IMR-90 (cell line): ENCODE measurements around the gene MTA1. TPM values are rescaled to one million over a fixed set of nuclear protein-coding genes. Genes with fewer than 3 reads are reported as not detected.

Source experiments
- ATAC-seq: fragments of 200-7000 bp; cut with Tn5 transposase; 2 replicates; pipeline ENCODE4 v1.9.1; 2020; ENCODE audit warnings: low read depth, mild to moderate bottlenecking, moderate library complexity
- BruUV-seq: library from RNA; stranded (reverse); fragments of 400-500 nt; replicated peaks from 2 replicates; lab custom pipeline; 2021; lab: Mats Ljungman, UMichigan
- CTCF ChIA-PET: fragments of 300-600 bp; formaldehyde crosslinking; extraction: SDS; loops from one replicate; lab custom pipeline; 2021; ENCODE audit warnings: antibody characterized with exemption; lab: Yijun Ruan, JAX
- POLR2A ChIA-PET: fragments of 300-600 bp; sonication (Branson Sonifier 250); formaldehyde crosslinking; loops from one replicate; lab custom pipeline; 2022; ENCODE audit warnings: antibody characterized with exemption; ENCODE audit not compliant: unreplicated experiment; lab: Charles Lee
- DNase-seq: peaks from one replicate; pipeline ENCODE4 v3.0.0; 2013
- H2AFZ ChIP-seq: replicated peaks from 2 replicates; pipeline ENCODE3; 2013; ENCODE audit warnings: low read length, mild to moderate bottlenecking; ENCODE audit not compliant: poor library complexity
- H2AK5ac ChIP-seq: 2 replicates; pipeline ENCODE4 v1.6.1; 2013; ENCODE audit warnings: low read depth, low read length, inconsistent platforms
- H2AK9ac ChIP-seq: replicated peaks from 2 replicates; pipeline ENCODE3; 2013; ENCODE audit warnings: mild to moderate bottlenecking, low read depth, low read length, moderate library complexity; ENCODE audit not compliant: poor library complexity
- H2BK120ac ChIP-seq: 2 replicates; pipeline ENCODE4 v1.6.1; 2013; ENCODE audit warnings: low read depth, low read length, inconsistent platforms
- H2BK15ac ChIP-seq: 3 replicates; pipeline ENCODE4 v1.6.1; 2013; ENCODE audit warnings: low read depth, low read length, inconsistent platforms
- H2BK20ac ChIP-seq: 2 replicates; pipeline ENCODE4 v1.6.1; 2013; ENCODE audit warnings: low read depth, mild to moderate bottlenecking, inconsistent platforms, low read length, moderate library complexity
- H2BK5ac ChIP-seq: 2 replicates; pipeline ENCODE4 v1.6.1; 2013; ENCODE audit warnings: mild to moderate bottlenecking, low read depth, low read length, inconsistent platforms; ENCODE audit not compliant: poor library complexity, severe bottlenecking
- H3K14ac ChIP-seq: replicated peaks from 2 replicates; pipeline ENCODE4 v1.6.1; 2013; ENCODE audit warnings: low read depth, low read length, inconsistent platforms
- H3K18ac ChIP-seq: 2 replicates; pipeline ENCODE4 v1.6.1; 2013; ENCODE audit warnings: low read depth, low read length, control low read depth
- H3K23ac ChIP-seq: 2 replicates; pipeline ENCODE4 v1.6.1; 2013; ENCODE audit warnings: low read depth, low read length, inconsistent platforms
- H3K27ac ChIP-seq: 2 replicates; pipeline ENCODE4 v1.5.1; 2013; ENCODE audit warnings: mild to moderate bottlenecking, control low read depth, low read length; ENCODE audit not compliant: insufficient read depth
- H3K27me3 ChIP-seq: 2 replicates; pipeline ENCODE4 v1.6.1; 2013; ENCODE audit warnings: low read length; ENCODE audit not compliant: control insufficient read depth, insufficient read depth
- H3K36me3 ChIP-seq: 2 replicates; pipeline ENCODE4 v1.6.1; 2013; ENCODE audit warnings: low read length, mixed read lengths; ENCODE audit not compliant: control insufficient read depth, insufficient read depth
- H3K4ac ChIP-seq: 2 replicates; pipeline ENCODE4 v1.6.1; 2013; ENCODE audit warnings: low read depth, low read length, inconsistent platforms
- H3K4me1 ChIP-seq: 2 replicates; pipeline ENCODE4 v1.6.1; 2013; ENCODE audit warnings: low read length, mixed read lengths; ENCODE audit not compliant: control insufficient read depth, insufficient read depth
- H3K4me2 ChIP-seq: 2 replicates; pipeline ENCODE4 v1.6.1; 2013; ENCODE audit warnings: low read depth, mild to moderate bottlenecking, control low read depth, low read length, moderate library complexity
- H3K4me3 ChIP-seq: 2 replicates; pipeline ENCODE4 v1.5.1; 2013; ENCODE audit warnings: low read depth, mild to moderate bottlenecking, control low read depth, low read length, moderate library complexity; ENCODE audit not compliant: insufficient read depth
- H3K56ac ChIP-seq: 2 replicates; pipeline ENCODE4 v1.6.1; 2013; ENCODE audit warnings: low read length, inconsistent platforms; ENCODE audit not compliant: insufficient read depth; ENCODE audit errors: extremely low read depth
- H3K79me1 ChIP-seq, 2 experiments: 2 replicates each; pipeline ENCODE4 v1.6.1; 2013; ENCODE audit warnings: low read length in 2 of 2, inconsistent platforms in 1 of 2, low read depth in 1 of 2
- H3K9ac ChIP-seq: 2 replicates; pipeline ENCODE4 v1.6.1; 2013; ENCODE audit warnings: low read depth, low read length, control low read depth
- H3K9me1 ChIP-seq: 2 replicates; pipeline ENCODE4 v1.6.1; 2013; ENCODE audit warnings: low read length, inconsistent platforms; ENCODE audit not compliant: insufficient read depth
- H3K9me3 ChIP-seq: 2 replicates; pipeline ENCODE4 v1.6.1; 2013; ENCODE audit warnings: low read length; ENCODE audit not compliant: control insufficient read depth, insufficient read depth
- H4K20me1 ChIP-seq: 2 replicates; pipeline ENCODE4 v1.6.1; 2013; ENCODE audit warnings: low read length, inconsistent platforms; ENCODE audit not compliant: insufficient read depth
- H4K5ac ChIP-seq: 2 replicates; pipeline ENCODE4 v1.6.1; 2013; ENCODE audit warnings: mild to moderate bottlenecking, low read depth, low read length, control low read depth
- H4K8ac ChIP-seq, 2 experiments: 2 replicates each; pipeline ENCODE4 v1.6.1; 2013; ENCODE audit warnings: low read depth in 2 of 2, low read length in 2 of 2, control low read depth in 1 of 2, inconsistent platforms in 1 of 2
- H4K91ac ChIP-seq: 2 replicates; pipeline ENCODE4 v1.6.1; 2013; ENCODE audit warnings: low read depth, low read length, inconsistent platforms; ENCODE audit not compliant: insufficient read depth
- CHD1 ChIP-seq: IDR thresholded peaks from 2 replicates; pipeline ENCODE4 v1.6.1; 2012; ENCODE audit warnings: low read depth, low read length, improper control_type of control experiment
- FOS ChIP-seq: fragments of 150-350 bp; IDR thresholded peaks from 2 replicates; pipeline ENCODE4 v1.6.1; 2016; ENCODE audit warnings: low read depth, low read length
- MAZ ChIP-seq: IDR thresholded peaks from 2 replicates; pipeline ENCODE4 v1.6.1; 2012; ENCODE audit warnings: low read depth, mild to moderate bottlenecking, low read length, improper control_type of control experiment, moderate library complexity, borderline replicate concordance
- MXI1 ChIP-seq: IDR thresholded peaks from 2 replicates; pipeline ENCODE4 v1.6.1; 2012; ENCODE audit warnings: low read depth, mild to moderate bottlenecking, low read length, moderate library complexity, borderline replicate concordance
- NFE2L2 ChIP-seq: fragments of 150-350 bp; IDR thresholded peaks from 2 replicates; pipeline ENCODE4 v1.6.1; 2016; ENCODE audit warnings: low read depth, mild to moderate bottlenecking, low read length
- POLR2A ChIP-seq: IDR thresholded peaks from 2 replicates; pipeline ENCODE4 v1.6.1; 2012; ENCODE audit warnings: mild to moderate bottlenecking, low read depth, low read length
- RAD21 ChIP-seq: IDR thresholded peaks from 2 replicates; pipeline ENCODE4 v1.6.1; 2012; ENCODE audit warnings: low read length, improper control_type of control experiment
- RCOR1 ChIP-seq: IDR thresholded peaks from 2 replicates; pipeline ENCODE4 v1.6.1; 2012; ENCODE audit warnings: mild to moderate bottlenecking, low read length, improper control_type of control experiment; ENCODE audit not compliant: insufficient replicate concordance
- SMC3 ChIP-seq: fragments of 150-350 bp; IDR thresholded peaks from 2 replicates; pipeline ENCODE4 v1.6.1; 2016; ENCODE audit warnings: low read depth, mild to moderate bottlenecking, antibody characterized with exemption, low read length, moderate library complexity
- USF2 ChIP-seq: fragments of 150-350 bp; IDR thresholded peaks from 2 replicates; pipeline ENCODE4 v1.6.1; 2017; ENCODE audit warnings: mild to moderate bottlenecking, antibody characterized with exemption, low read length, low read depth
- WGBS, 2 experiments: methylation state at CpG; one replicate each; pipeline versions ENCODE4 v1.1.5 to v1.1.7; 2013; ENCODE audit warnings: missing lambda C conversion rate in 2 of 2; ENCODE audit not compliant: insufficient read length in 1 of 2; ENCODE audit errors: extremely low coverage in 2 of 2; 5-methylcytosine and 5-hydroxymethylcytosine counted together
- dilution Hi-C: fragments of 300-500 bp; cut with HindIII; formaldehyde crosslinking; loops from one replicate; pipeline ENCODE4 v1.14.3; 2018; ENCODE audit warnings: low sequenced_read_pairs; ENCODE audit not compliant: unreplicated experiment
- in situ Hi-C: fragments of 300-500 bp; cut with MboI; formaldehyde crosslinking; loops from 3 replicates; pipeline ENCODE4 v1.14.3; 2019; ENCODE audit warnings: low sequenced_read_pairs, inconsistent platforms, mixed read lengths
- intact Hi-C: fragments of 100-400 bp; cut with micrococcal nuclease; formaldehyde crosslinking; loops from 2 replicates; pipeline ENCODE4 v1.10.0; 2022
- polyA plus RNA-seq, 3 experiments: library from polyadenylated mRNA; depleted of rRNA; stranded (reverse); fragments of >200 nt; gene quantifications; 2 replicates each; pipeline ENCODE4 v1.2.3, GENCODE V29; 2012; ENCODE audit warnings: low replicate concordance in 1 of 3
- total RNA-seq: library from RNA; depleted of rRNA; stranded (reverse); fragments of >200 nt; gene quantifications from 2 replicates; pipeline ENCODE4 v1.2.3, GENCODE V29; 2012
- TF ChIP-seq, protein P1 (sequence below): conservative IDR thresholded peaks from 2 replicates; pipeline ENCODE4 v1.5.1; 2012; ENCODE audit warnings: mild to moderate bottlenecking, low read depth, low read length, improper control_type of control experiment

The MTA1 gene
- total and polyA plus RNA-seq, 2 of the 4 experiments (the other 2 are of a cell fraction) = 21.5 to 61.6 TPM

GRCh38 chr14:105375635-105376057 lies 44.0 kb upstream of the MTA1 start:
- ChIA-PET POLR2A (no interaction called here), CTCF (no interaction called here)
- no peaks in the 10 kb centered on the region for H3K27me3 ChIP-seq
- H4K20me1 ChIP-seq = 0 out of 2 replicates have a peak, but pooled peaks cover 2% of the 10 kb centered on the region
- no peak for TF ChIP-seq POLR2A
- no peak for TF ChIP-seq SMC3
- no peak for TF ChIP-seq CHD1
- no peak for TF ChIP-seq USF2
- TF ChIP-seq NFE2L2 = no peak
- TF ChIP-seq RCOR1 = no peak
- no peak for TF ChIP-seq MAZ
- TF ChIP-seq RAD21 = no peak
- no peak for TF ChIP-seq MXI1
- TF ChIP-seq, protein P1, sequence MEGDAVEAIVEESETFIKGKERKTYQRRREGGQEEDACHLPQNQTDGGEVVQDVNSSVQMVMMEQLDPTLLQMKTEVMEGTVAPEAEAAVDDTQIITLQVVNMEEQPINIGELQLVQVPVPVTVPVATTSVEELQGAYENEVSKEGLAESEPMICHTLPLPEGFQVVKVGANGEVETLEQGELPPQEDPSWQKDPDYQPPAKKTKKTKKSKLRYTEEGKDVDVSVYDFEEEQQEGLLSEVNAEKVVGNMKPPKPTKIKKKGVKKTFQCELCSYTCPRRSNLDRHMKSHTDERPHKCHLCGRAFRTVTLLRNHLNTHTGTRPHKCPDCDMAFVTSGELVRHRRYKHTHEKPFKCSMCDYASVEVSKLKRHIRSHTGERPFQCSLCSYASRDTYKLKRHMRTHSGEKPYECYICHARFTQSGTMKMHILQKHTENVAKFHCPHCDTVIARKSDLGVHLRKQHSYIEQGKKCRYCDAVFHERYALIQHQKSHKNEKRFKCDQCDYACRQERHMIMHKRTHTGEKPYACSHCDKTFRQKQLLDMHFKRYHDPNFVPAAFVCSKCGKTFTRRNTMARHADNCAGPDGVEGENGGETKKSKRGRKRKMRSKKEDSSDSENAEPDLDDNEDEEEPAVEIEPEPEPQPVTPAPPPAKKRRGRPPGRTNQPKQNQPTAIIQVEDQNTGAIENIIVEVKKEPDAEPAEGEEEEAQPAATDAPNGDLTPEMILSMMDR = no peak
- no peak for TF ChIP-seq FOS
- dilution Hi-C loops (no loop called here), in situ Hi-C loops (no loop called here), intact Hi-C loops (no loop called here)
- H2BK5ac ChIP-seq = no peak overlapping the region
- H3K4me2 ChIP-seq = no peak overlapping the region
- H3K79me1 ChIP-seq = no peaks in the 10 kb centered on the region
- H3K23ac ChIP-seq = no peak overlapping the region
- no peak overlapping the region for H4K91ac ChIP-seq
- H2BK120ac ChIP-seq = no peak overlapping the region
- H3K36me3 ChIP-seq = peaks cover 3% of the 10 kb centered on the region; the same call in 1 of the 2 replicates
- H4K5ac ChIP-seq = no peak overlapping the region
- no peak overlapping the region for H3K14ac ChIP-seq
- H4K8ac ChIP-seq = no peak overlapping the region
- WGBS, 2 experiments = 88% methylated on average over 2 of the region's 4 CpGs; no CpG with 5 or more reads in 1 of the 2 experiments
- no peak overlapping the region for H2BK15ac ChIP-seq
- H2BK20ac ChIP-seq = no peak overlapping the region
- H3K4ac ChIP-seq = no peak overlapping the region
- H2AK9ac ChIP-seq = no peak overlapping the region
- no peak overlapping the region for H3K27ac ChIP-seq
- H3K9ac ChIP-seq = no peak overlapping the region
- H2AFZ ChIP-seq = no peak overlapping the region
- no peak overlapping the region for H3K18ac ChIP-seq
- H3K4me3 ChIP-seq = no peak overlapping the region
- no peaks in the 10 kb centered on the region for H3K9me3 ChIP-seq
- ATAC-seq = no peak
- peak; percentile 9 for DNase-seq
- H3K4me1 ChIP-seq = no peaks in the 10 kb centered on the region
- BruUV-seq = no TSS peak
- H3K56ac ChIP-seq = no peak overlapping the region
- H3K9me1 ChIP-seq = peaks cover 4% of the 10 kb centered on the region; the same call in 1 of the 2 replicates
- H2AK5ac ChIP-seq = no peak overlapping the region
